Hepatocyte (in vitro differentiated cells): Measurements from ENCODE around the gene TMBIM4. TPM values are rescaled to one million over a fixed set of nuclear protein-coding genes. Genes with fewer than 3 reads are reported as not detected.

Experiments
- DNase-seq: peaks from one replicate; pipeline ENCODE4 v3.0.0-alpha.2; 2016; ENCODE audit warnings: low spot score
- H2AFZ ChIP-seq: fragments of 200-600 bp; sonication (generic); 2 replicates; pipeline ENCODE4 v1.6.0; 2016; ENCODE audit warnings: antibody characterized with exemption, mild to moderate bottlenecking
- H3K27ac ChIP-seq: fragments of 200-600 bp; sonication (generic); 2 replicates; pipeline ENCODE4 v1.5.1; 2016; ENCODE audit warnings: mild to moderate bottlenecking
- H3K27me3 ChIP-seq: fragments of 200-600 bp; sonication (generic); 2 replicates; pipeline ENCODE4 v1.6.1; 2016
- H3K36me3 ChIP-seq: fragments of 200-600 bp; sonication (generic); replicated peaks from 2 replicates; pipeline ENCODE4 v1.5.1; 2016; ENCODE audit warnings: low read depth; ENCODE audit not compliant: insufficient read depth
- H3K4me1 ChIP-seq: fragments of 200-600 bp; sonication (generic); 2 replicates; pipeline ENCODE4 v1.5.1; 2016; ENCODE audit warnings: mild to moderate bottlenecking, moderate library complexity; ENCODE audit not compliant: insufficient read depth
- H3K4me2 ChIP-seq: fragments of 200-600 bp; sonication (generic); 2 replicates; pipeline ENCODE4 v1.6.0; 2016
- H3K4me3 ChIP-seq: fragments of 200-600 bp; sonication (generic); 2 replicates; pipeline ENCODE4 v1.5.1; 2016; ENCODE audit warnings: mild to moderate bottlenecking
- H3K79me2 ChIP-seq: fragments of 200-600 bp; sonication (generic); 2 replicates; pipeline ENCODE4 v1.6.0; 2017; ENCODE audit warnings: mild to moderate bottlenecking
- H3K9me2 ChIP-seq: fragments of 200-600 bp; sonication (generic); replicated peaks from 2 replicates; pipeline ENCODE4 v1.6.0; 2017; ENCODE audit warnings: mild to moderate bottlenecking; ENCODE audit not compliant: insufficient read depth
- H3K9me3 ChIP-seq: fragments of 200-600 bp; sonication (generic); 2 replicates; pipeline ENCODE4 v1.5.1; 2016; ENCODE audit warnings: low read depth, mild to moderate bottlenecking
- H4K20me1 ChIP-seq: fragments of 200-600 bp; sonication (generic); 2 replicates; pipeline ENCODE4 v1.6.0; 2016; ENCODE audit warnings: mild to moderate bottlenecking; ENCODE audit not compliant: insufficient read depth, poor library complexity, severe bottlenecking
- CTCF ChIP-seq: fragments of 200-600 bp; sonication (generic); IDR thresholded peaks from 2 replicates; pipeline ENCODE4 v1.5.1; 2016; ENCODE audit warnings: antibody characterized with exemption, mild to moderate bottlenecking; ENCODE audit not compliant: poor library complexity
- EZH2 ChIP-seq: fragments of 200-600 bp; sonication (generic); IDR thresholded peaks from 2 replicates; pipeline ENCODE4 v1.6.1; 2016; ENCODE audit warnings: antibody characterized with exemption, mild to moderate bottlenecking, borderline replicate concordance
- EZH2phosphoT487 ChIP-seq: fragments of 200-600 bp; sonication (generic); IDR thresholded peaks from one replicate; pipeline ENCODE4 v1.6.1; 2018; ENCODE audit warnings: antibody characterized with exemption, mild to moderate bottlenecking, low read depth, moderate library complexity; ENCODE audit not compliant: unreplicated experiment, severe bottlenecking
- WGBS: methylation state at CpG from one replicate; pipeline ENCODE4 v1.1.6; 2016; ENCODE audit warnings: low lambda C conversion rate; ENCODE audit errors: missing lambda C conversion rate; 5-methylcytosine and 5-hydroxymethylcytosine counted together
- polyA plus RNA-seq: library from polyadenylated mRNA; unstranded; fragments of >200 nt; fragmentation: Nextera tagmentation; extraction: Ambion mirVana; gene quantifications from 2 replicates; pipeline ENCODE4 v1.2.1, GENCODE V29; 2016
- total RNA-seq: library from RNA; depleted of rRNA; stranded (reverse); fragments of >200 nt; gene quantifications from 2 replicates; pipeline ENCODE4 v1.2.3, GENCODE V29; 2014

The TMBIM4 gene
- total and polyA plus RNA-seq, 2 experiments from 2014 or later: 156 to 212 TPM

GRCh38 chr12:66162701-66163100, 7.1 kb downstream of the TMBIM4 start:
- Histone ChIP-seq H3K4me3 (no peak overlapping the region), H3K9me2 (no peaks in the 10 kb centered on the region), H3K27ac (no peak overlapping the region), H3K27me3 (no peaks in the 10 kb centered on the region), H3K4me2 (no peak overlapping the region), H4K20me1 (peaks cover 5% of the 10 kb centered on the region), H3K36me3 (no peaks in the 10 kb centered on the region), H3K4me1 (peaks cover 2% of the 10 kb centered on the region), H2AFZ (no peak overlapping the region), H3K79me2 (peaks cover 83% of the 10 kb centered on the region), H3K9me3 (peaks cover 7% of the 10 kb centered on the region)
- DNase-seq: no peak
- WGBS: 83% methylated on average over 2 of the region's 2 CpGs
- TF ChIP-seq EZH2phosphoT487 (no peak), CTCF (no peak), EZH2 (no peak)

GRCh38 chr12:66160704-66161103, 9.1 kb downstream of the TMBIM4 start:
- TF ChIP-seq EZH2phosphoT487 (no peak), EZH2 (no peak), CTCF (no peak)
- peaks cover 82% of the 10 kb centered on the region for H3K79me2 ChIP-seq
- over 99% methylated on average over 22 of the region's 28 CpGs for WGBS

GRCh38 chr12:66159123-66159522, 10.7 kb downstream of the TMBIM4 start:
- peaks cover 75% of the 10 kb centered on the region for H3K79me2 ChIP-seq
- no peak overlapping the region for H2AFZ ChIP-seq

More at GRCh38 chr12:66160704-66161103, 9.1 kb downstream of the TMBIM4 start:
- Histone ChIP-seq H3K4me1 (no peaks in the 10 kb centered on the region), H3K27ac (no peak overlapping the region), H3K9me2 (no peaks in the 10 kb centered on the region), H4K20me1 (peaks cover 5% of the 10 kb centered on the region), H3K4me2 (no peak overlapping the region), H3K9me3 (peaks cover 7% of the 10 kb centered on the region), H3K4me3 (no peak overlapping the region), H3K27me3 (no peaks in the 10 kb centered on the region), H3K36me3 (no peaks in the 10 kb centered on the region), H2AFZ (no peak overlapping the region)
- no peak for DNase-seq

DNA sequence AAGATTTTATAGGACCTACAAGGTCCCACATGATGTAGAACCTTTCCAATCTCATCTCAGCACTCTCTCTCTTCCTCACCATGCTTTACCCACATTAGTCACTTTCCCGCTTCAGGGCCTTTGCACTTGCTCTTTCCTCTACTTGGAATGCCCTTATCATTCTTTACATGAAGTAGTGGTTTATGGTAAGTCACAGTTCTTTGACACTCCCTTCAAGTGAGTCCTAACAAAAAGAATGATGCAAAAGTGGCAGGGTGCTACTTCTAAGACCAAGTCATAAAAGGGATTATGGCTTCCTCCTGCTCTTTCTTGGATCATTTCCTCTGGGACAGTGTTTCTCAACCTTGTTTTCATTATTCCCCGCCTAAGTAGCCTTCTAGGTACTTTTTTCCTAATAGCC, 13.1 kb downstream of the TMBIM4 start:
- Histone ChIP-seq H3K9me2 (no peaks in the 10 kb centered on the region), H3K27me3 (no peaks in the 10 kb centered on the region), H3K4me3 (no peak overlapping the region), H4K20me1 (peaks cover 3% of the 10 kb centered on the region), H3K27ac (no peak overlapping the region), H3K9me3 (no peaks in the 10 kb centered on the region), H3K79me2 (peaks cover 59% of the 10 kb centered on the region), H2AFZ (no peak overlapping the region), H3K4me1 (no peaks in the 10 kb centered on the region), H3K4me2 (no peak overlapping the region), H3K36me3 (no peaks in the 10 kb centered on the region)
- DNase-seq: no peak
- no peak for TF ChIP-seq EZH2
- WGBS: 97% methylated on average over 2 of the region's 2 CpGs

More at GRCh38 chr12:66159123-66159522, 10.7 kb downstream of the TMBIM4 start:
- no peak overlapping the region for H3K4me2 ChIP-seq
- no peak for TF ChIP-seq EZH2
- no peak for TF ChIP-seq EZH2phosphoT487
- no peak overlapping the region for H3K4me3 ChIP-seq
- H3K27me3 ChIP-seq: no peaks in the 10 kb centered on the region
- H4K20me1 ChIP-seq: peaks cover 8% of the 10 kb centered on the region
- no peak overlapping the region for H3K27ac ChIP-seq
- H3K9me2 ChIP-seq: no peaks in the 10 kb centered on the region
- H3K36me3 ChIP-seq: no peaks in the 10 kb centered on the region
- no peaks in the 10 kb centered on the region for H3K4me1 ChIP-seq
- H3K9me3 ChIP-seq: no peaks in the 10 kb centered on the region
- no peak for DNase-seq
